Middle frontal gyrus (tissue), 1 donor: ENCODE data around the gene RAI14.

Experiments used
- DNase-seq: peaks from one replicate; pipeline ENCODE4 v3.0.0-alpha.2; 2015; ENCODE audit warnings: low spot score; ENCODE audit errors: extremely low spot score

The RAI14 gene

GRCh38 chr5:34639852-34640626 lies 16.1 kb upstream of the RAI14 start:
- DNase-seq = no peak

- no peak for DNase-seq
Observed at GRCh38 chr5:34648039-34648839, 7.9 kb upstream of the RAI14 start.

GRCh38 chr5:34648840-34649158 lies 7.3 kb upstream of the RAI14 start:
- no peak for DNase-seq

- DNase-seq = no peak
Observed at GRCh38 chr5:34651791-34652190, 4.3 kb upstream of the RAI14 start.

GRCh38 chr5:34652466-34652865 lies 3.7 kb upstream of the RAI14 start:
- DNase-seq = no peak

GRCh38 chr5:34652914-34653313 lies 3.2 kb upstream of the RAI14 start:
- DNase-seq = no peak

- DNase-seq = no peak
Observed at GRCh38 chr5:34653708-34654107, 2.4 kb upstream of the RAI14 start.

- DNase-seq = peak; percentile 56
Observed at GRCh38 chr5:34655354-34655991, 655 bp upstream of the RAI14 start.

- DNase-seq = no peak
Observed at GRCh38 chr5:34656700-34657273, 659 bp downstream of the RAI14 start.

GRCh38 chr5:34657274-34657921 lies 1.3 kb downstream of the RAI14 start:
- DNase-seq = no peak

- DNase-seq = no peak
Observed at GRCh38 chr5:34657988-34658387, 1.9 kb downstream of the RAI14 start.

GRCh38 chr5:34659168-34659567 lies 3.0 kb downstream of the RAI14 start:
- DNase-seq = no peak

GRCh38 chr5:34660444-34660843 lies 4.3 kb downstream of the RAI14 start:
- DNase-seq = no peak

GRCh38 chr5:34663771-34664496 lies 7.8 kb downstream of the RAI14 start:
- DNase-seq = no peak

- no peak for DNase-seq
Observed at GRCh38 chr5:34666392-34667080, 10.4 kb downstream of the RAI14 start.

- DNase-seq = no peak
Observed at GRCh38 chr5:34667705-34668104, 11.6 kb downstream of the RAI14 start.

GRCh38 chr5:34669931-34670516 lies 13.9 kb downstream of the RAI14 start:
- DNase-seq = no peak

GRCh38 chr5:34672196-34672595 lies 16.1 kb downstream of the RAI14 start:
- no peak for DNase-seq

- DNase-seq = no peak
Observed at GRCh38 chr5:34673463-34674125, 17.5 kb downstream of the RAI14 start.
